GM21528 (cell line): ENCODE data around the gene GRID2.

Experiments
- ATAC-seq: cut with Tn5 transposase; IDR thresholded peaks from one replicate; pipeline ENCODE4 v1.9.1; 2021; ENCODE audit warnings: mild to moderate bottlenecking, moderate library complexity; ENCODE audit not compliant: unreplicated experiment, low FRiP score

GRID2 gene

DNA sequence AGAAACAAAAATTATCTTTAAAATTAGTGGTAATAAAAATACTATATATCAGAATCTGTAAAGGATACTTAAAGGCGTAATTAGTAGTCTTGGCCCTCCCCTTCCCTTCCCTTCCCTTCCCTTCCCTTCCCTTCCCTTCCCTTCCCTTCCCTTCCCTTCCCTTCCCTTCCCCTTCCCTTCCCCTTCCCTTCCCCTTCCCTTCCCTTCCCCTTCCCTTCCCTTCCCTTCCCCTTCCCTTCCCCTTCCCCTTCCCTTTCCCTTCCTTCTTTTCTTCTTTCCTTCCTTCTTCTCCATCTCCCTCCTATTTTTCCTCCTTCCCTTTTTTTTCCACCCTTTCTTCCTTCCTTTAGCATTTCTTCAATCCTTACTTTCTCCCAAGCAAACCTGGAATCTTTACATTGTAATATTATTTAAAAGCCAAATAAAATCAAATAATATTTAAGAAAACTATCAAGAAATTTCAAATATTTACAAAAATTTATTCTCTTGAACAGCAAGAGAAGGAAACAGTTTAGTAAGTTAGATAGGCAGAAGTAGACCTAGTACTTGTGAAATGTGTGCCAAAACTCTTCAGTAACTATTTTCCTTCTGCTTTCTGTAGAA, 1145.0 kb downstream of the GRID2 start:
- ATAC-seq, result no peak

GRCh38 chr4:93451954-93452353, 1148.2 kb downstream of the GRID2 start:
- ATAC-seq, result no peak

GRCh38 chr4:93461541-93461940, 1157.8 kb downstream of the GRID2 start:
- no peak for ATAC-seq

DNA sequence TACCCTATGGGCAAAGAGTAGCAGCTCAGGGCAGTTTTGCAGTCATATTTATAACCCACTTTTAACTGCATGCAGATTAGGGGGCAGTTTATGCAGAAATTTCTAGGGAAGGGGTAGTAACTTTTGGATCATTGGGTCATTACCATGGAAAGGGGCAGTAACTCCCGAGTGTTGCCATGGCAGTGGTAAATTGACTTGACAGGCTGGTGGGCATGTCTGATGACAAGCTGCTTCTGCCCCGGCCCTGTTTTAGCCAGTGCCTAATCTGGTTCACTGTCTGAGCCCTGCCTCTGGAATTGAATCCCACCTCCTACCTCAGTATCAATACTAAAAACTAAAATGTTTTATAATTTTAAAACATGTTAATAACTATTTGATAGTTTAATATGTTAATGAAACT, 1162.7 kb downstream of the GRID2 start:
- ATAC-seq, result no peak

DNA sequence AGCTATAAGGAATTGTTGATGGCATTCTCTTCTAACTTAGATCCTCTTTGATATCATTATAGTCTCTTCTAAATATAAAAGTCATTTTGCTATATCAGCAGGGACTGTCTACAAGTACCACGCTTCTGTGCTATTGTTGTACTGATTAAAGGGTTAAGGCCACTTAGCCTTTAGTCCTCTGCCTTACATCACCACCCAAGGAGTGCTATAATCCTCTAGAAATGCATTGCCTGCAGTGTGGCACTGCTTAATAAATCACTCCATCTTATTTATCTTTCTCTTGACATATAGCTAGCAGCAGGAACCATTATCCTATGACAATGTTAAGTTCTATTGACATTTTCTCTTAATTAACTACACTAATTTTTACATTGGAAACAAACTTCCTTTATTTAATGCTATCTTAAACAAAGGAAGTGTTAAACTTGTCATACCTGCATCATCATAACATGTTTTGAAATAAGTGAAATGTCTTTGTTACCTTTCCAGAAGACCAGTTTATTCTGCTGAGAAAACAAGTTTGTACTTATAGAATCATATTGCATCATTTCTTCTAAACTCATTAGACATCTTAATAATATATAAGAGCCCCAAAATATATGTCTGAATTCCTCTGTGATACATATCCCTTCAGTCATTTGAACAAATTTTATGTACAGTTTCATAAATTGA, 1163.9 kb downstream of the GRID2 start:
- no peak for ATAC-seq

DNA sequence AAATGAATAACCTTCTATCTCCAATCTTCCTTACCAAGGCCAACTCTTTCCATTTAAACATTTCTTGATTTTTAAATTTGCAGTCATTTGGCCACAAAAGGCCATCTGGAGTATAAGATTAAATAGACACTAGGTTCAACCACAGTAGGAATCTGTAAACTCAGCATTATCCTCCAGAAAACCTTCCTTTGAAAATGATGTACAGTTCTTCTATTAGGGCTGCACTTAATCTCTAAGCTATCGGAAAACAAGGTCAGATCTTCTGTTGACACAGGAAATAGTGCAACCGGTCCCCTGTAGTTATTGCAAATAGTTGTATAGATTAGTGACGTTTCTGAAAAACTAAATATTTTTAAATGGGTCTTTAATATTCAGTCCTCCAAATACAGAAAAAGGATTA, 1165.8 kb downstream of the GRID2 start:
- no peak for ATAC-seq

GRCh38 chr4:93475730-93476129, 1172.0 kb downstream of the GRID2 start:
- ATAC-seq, result no peak

- no peak for ATAC-seq
Observed at GRCh38 chr4:93478805-93479204, 1175.0 kb downstream of the GRID2 start.

DNA sequence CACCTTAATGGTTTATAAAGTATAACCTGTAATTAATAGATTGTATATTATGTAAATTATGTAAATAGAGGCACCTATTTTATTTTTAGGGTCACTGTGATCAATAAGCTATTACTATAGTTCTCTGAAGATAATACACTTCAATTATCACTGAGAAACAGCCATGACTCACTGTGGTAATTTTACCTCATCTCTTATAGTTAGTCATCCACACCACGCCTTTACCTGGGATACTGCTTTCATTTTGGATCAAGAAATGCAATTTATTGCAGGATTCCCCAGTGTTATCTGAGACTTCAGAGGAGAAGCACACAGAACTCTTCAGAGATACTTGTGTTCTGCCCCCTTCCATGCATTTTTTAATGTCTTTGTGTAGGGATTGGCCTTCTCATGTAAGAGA, 1176.7 kb downstream of the GRID2 start:
- no peak for ATAC-seq

DNA sequence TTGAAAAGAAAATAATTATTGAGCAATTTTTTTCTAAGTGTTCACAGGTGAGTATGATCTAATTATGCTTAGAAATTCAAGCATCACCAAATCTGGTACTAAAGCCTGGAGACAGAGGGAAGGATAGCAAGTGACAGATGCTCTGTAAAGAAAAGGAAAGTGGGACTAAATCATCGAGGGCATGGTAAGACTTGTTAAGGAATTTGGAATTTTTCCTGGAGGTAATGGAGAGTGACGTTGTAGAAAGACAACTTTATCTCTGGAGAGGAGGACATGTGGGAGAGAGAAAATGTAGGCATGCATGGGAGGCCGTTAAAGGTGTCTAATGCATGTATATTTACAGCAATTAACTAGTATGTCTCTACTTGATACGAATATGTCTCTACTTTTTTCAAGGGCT, 1191.6 kb downstream of the GRID2 start:
- ATAC-seq, result no peak

GRCh38 chr4:93501244-93501643, 1197.5 kb downstream of the GRID2 start:
- no peak for ATAC-seq

DNA sequence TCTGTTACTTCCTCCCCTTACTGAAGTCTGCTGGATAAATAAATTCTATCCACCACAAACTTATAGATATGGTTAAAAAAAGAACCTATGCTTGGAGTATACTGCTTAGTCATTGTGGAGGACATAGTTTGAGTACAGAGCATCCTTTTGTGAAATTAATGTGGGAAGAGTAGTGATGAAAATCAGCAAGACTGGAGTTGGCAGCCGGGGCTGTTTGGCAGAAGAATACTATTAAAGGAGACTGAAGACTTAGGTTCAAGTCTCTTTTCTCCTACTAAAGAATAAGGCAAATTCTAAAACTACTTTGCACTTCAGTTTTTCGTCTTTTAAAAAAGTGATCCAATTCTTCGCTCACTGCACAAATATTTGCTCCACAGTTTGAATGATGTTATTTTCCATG, 1198.2 kb downstream of the GRID2 start:
- no peak for ATAC-seq

- no peak for ATAC-seq
Observed at GRCh38 chr4:93502991-93503390, 1199.2 kb downstream of the GRID2 start.

- no peak for ATAC-seq
Observed at GRCh38 chr4:93513851-93514250, 1210.1 kb downstream of the GRID2 start.

DNA sequence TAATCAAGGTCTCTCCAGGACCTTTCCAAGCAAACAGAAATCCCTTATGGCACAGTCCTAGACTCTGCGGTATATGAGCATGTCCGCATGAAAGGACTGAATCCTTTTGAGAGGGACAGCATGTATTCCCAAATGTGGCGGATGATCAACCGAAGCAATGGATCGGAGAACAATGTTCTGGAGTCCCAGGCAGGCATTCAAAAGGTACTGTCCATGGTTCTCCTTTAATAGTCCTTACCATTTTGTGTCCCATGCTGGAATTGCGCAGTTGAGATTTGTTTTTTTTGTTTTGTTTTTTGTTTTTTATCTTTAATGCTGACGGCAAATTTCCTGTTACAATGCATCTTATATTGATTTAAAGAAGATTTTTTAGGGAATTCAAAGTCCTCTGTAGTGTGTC, 1211.4 kb downstream of the GRID2 start:
- ATAC-seq, result no peak

- ATAC-seq, result no peak
Observed at GRCh38 chr4:93529692-93530372, 1226.1 kb downstream of the GRID2 start.

- no peak for ATAC-seq
Observed at GRCh38 chr4:93532234-93532633, 1228.5 kb downstream of the GRID2 start.

GRCh38 chr4:93540562-93540961, 1236.8 kb downstream of the GRID2 start:
- ATAC-seq, result no peak

DNA sequence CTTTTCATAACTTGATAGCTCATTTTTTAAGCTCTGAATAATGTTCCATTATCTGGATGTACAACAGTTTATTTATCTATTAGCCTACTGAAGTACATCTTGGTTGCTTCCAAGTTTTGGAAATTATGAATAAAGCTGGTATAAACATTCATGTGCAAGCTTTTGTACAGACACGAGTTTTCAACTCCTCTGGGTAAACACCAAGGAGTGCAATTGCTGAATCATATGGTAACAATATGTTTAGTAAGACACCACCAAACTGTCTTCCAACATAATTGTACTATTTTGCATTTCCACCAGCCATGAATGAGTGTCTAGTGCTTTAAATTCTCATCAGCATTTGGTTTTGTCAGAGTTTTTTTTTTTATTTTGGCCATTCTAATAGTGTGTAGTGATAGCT, 1258.1 kb downstream of the GRID2 start:
- no peak for ATAC-seq

DNA sequence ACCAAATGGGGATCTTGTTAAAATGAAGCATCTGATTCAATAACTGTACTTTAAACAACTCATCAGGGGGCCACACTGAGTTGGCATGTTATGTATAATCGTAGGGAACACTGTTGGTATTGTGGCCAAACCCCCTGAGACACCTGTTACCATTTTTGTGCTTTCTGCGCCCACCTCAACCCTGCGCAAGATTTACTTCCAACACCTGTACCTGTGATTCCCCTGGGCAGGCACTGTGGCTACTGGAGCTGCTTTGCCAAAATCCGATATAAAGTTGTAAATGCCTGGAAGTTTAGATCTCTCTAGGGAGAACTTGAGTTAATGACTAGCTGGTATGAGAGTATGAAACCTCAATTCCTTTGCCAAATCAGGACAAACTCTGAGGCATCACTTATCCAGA, 1265.0 kb downstream of the GRID2 start:
- ATAC-seq, result no peak

GRCh38 chr4:93573285-93573684, 1269.5 kb downstream of the GRID2 start:
- ATAC-seq, result no peak

DNA sequence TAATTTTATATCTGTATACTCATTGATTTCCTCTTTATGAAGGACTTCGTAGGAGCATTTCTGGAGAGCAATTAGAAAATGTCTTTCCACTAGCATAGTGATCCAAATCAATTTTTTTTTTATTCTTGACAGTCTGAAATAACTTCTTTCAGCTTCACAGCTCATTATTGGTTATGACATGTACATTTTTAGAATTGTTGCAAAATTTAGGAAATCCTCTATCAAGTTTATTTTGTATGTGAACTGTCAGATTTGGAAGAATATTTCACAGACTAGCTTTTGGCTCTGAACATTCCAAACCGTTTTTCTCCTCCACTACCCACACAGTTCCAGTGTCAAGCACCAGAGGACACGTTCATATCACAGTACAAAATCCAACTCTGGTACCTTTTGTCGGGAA, 1275.2 kb downstream of the GRID2 start:
- no peak for ATAC-seq
